ENCODE measurements around the gene GARIN5A. TPM values are rescaled to one million over a fixed set of nuclear protein-coding genes. Genes with fewer than 3 reads are reported as not detected.

The GARIN5A gene
- polyA plus RNA-seq, 1 donor (not counting 4 experiments of a cell fraction or from before 2014, with no cell fraction given): 0.37 TPM

- DNase-seq (ENCODE audit: low read depth, low spot score): no peak
- peaks cover 6% of the 10 kb centered on the region for H4K20me1 ChIP-seq (ENCODE audit: control insufficient read depth, extremely low read depth, insufficient read depth, low read length)
- no peak overlapping the region for H3K9ac ChIP-seq (ENCODE audit: control insufficient read depth, extremely low read depth, insufficient read depth, low read length)
- no peak overlapping the region for H3K4me2 ChIP-seq (ENCODE audit: control insufficient read depth, extremely low read depth, insufficient read depth, low read depth, low read length)
- peaks cover 7 to 23% of the 10 kb centered on the region in 2 experiments for H3K36me3 ChIP-seq (ENCODE audit: control insufficient read depth in 2 of 2, extremely low read depth in 1 of 2, insufficient read depth in 2 of 2, low read length in 2 of 2)
- no peak overlapping the region for H3K4me3 ChIP-seq (ENCODE audit: control insufficient read depth in 2 of 3, extremely low read depth in 1 of 3, insufficient read depth in 2 of 3, low read depth in 1 of 3, low read length in 3 of 3)
- peaks cover 2% of the 10 kb centered on the region for H3K9me1 ChIP-seq (ENCODE audit: control insufficient read depth, extremely low read depth, insufficient read depth, low read length)
- no peak for FAIRE-seq
- no peak for TF ChIP-seq EZH2 (IDR thresholded peaks at IDR 0.05; ENCODE audit: low read length)
- peak; percentile 43 to 70 (median 55) for TF ChIP-seq CTCF (optimal IDR thresholded peaks at IDR 0.05 in 1 of 3, IDR thresholded peaks at IDR 0.05 in 1 of 3, conservative IDR thresholded peaks at IDR 0.05 in 1 of 3; ENCODE audit: extremely low read depth in 1 of 3, insufficient read depth in 2 of 3, low read length in 3 of 3)
- dilution Hi-C loops (cut with MboI; ENCODE audit: extremely low pct_ligation_motif_present, low sequenced_read_pairs): no loop called here
- no peaks in the 10 kb centered on the region for H3K27me3 ChIP-seq (ENCODE audit: control insufficient read depth, extremely low read depth, insufficient read depth, low read length)
- H3K79me2 ChIP-seq (ENCODE audit: control insufficient read depth, insufficient read depth, low read length): peaks cover 19% of the 10 kb centered on the region
- H3K9me3 ChIP-seq (ENCODE audit: control insufficient read depth, low read depth, low read length): no peaks in the 10 kb centered on the region
- H3K27ac ChIP-seq (ENCODE audit: control insufficient read depth, insufficient read depth, low read length): no peak overlapping the region
- H2AFZ ChIP-seq (ENCODE audit: control insufficient read depth, low read length): no peak overlapping the region
- peaks cover 6% of the 10 kb centered on the region for H3K4me1 ChIP-seq (ENCODE audit: control insufficient read depth, extremely low read depth, insufficient read depth, low read length)
These were observed 2.5 kb upstream of the GARIN5A start for GRCh38 chr19:50478901-50479715.

GRCh38 chr19:50477751-50478515 is 1.3 kb upstream of the GARIN5A start:
- H3K4me2 ChIP-seq (ENCODE audit: control insufficient read depth, extremely low read depth, insufficient read depth, low read depth, low read length): peak overlapping the region; percentile 74
- no peak overlapping the region for H3K27ac ChIP-seq (ENCODE audit: control insufficient read depth, insufficient read depth, low read length)
- H3K9ac ChIP-seq (ENCODE audit: control insufficient read depth, extremely low read depth, insufficient read depth, low read length): no peak overlapping the region
- peaks cover 19% of the 10 kb centered on the region for H3K79me2 ChIP-seq (ENCODE audit: control insufficient read depth, insufficient read depth, low read length)
- H3K9me1 ChIP-seq (ENCODE audit: control insufficient read depth, extremely low read depth, insufficient read depth, low read length): peaks cover 2% of the 10 kb centered on the region
- TF ChIP-seq CTCF (optimal IDR thresholded peaks at IDR 0.05 in 1 of 3, IDR thresholded peaks at IDR 0.05 in 1 of 3, conservative IDR thresholded peaks at IDR 0.05 in 1 of 3; ENCODE audit: extremely low read depth in 1 of 3, insufficient read depth in 2 of 3, low read length in 3 of 3) (no peak), EZH2 (IDR thresholded peaks at IDR 0.05; ENCODE audit: low read length) (no peak)
- H3K4me1 ChIP-seq (ENCODE audit: control insufficient read depth, extremely low read depth, insufficient read depth, low read length): peaks cover 6% of the 10 kb centered on the region
- DNase-seq (ENCODE audit: low read depth, low spot score): no peak
- FAIRE-seq: no peak
- H3K27me3 ChIP-seq (ENCODE audit: control insufficient read depth, extremely low read depth, insufficient read depth, low read length): no peaks in the 10 kb centered on the region
- peak overlapping the region in 1 of 3 experiments; percentile 93 for H3K4me3 ChIP-seq (ENCODE audit: control insufficient read depth in 2 of 3, extremely low read depth in 1 of 3, insufficient read depth in 2 of 3, low read depth in 1 of 3, low read length in 3 of 3)
- H2AFZ ChIP-seq (ENCODE audit: control insufficient read depth, low read length): no peak overlapping the region
- dilution Hi-C loops (cut with MboI; ENCODE audit: extremely low pct_ligation_motif_present, low sequenced_read_pairs): no loop called here
- H3K9me3 ChIP-seq (ENCODE audit: control insufficient read depth, low read depth, low read length): no peaks in the 10 kb centered on the region
- H3K36me3 ChIP-seq (ENCODE audit: control insufficient read depth in 2 of 2, extremely low read depth in 1 of 2, insufficient read depth in 2 of 2, low read length in 2 of 2): peaks cover 7 to 19% of the 10 kb centered on the region in 2 experiments
- peaks cover 6% of the 10 kb centered on the region for H4K20me1 ChIP-seq (ENCODE audit: control insufficient read depth, extremely low read depth, insufficient read depth, low read length)
